ENCODE data around the gene SC5D.

DNA sequence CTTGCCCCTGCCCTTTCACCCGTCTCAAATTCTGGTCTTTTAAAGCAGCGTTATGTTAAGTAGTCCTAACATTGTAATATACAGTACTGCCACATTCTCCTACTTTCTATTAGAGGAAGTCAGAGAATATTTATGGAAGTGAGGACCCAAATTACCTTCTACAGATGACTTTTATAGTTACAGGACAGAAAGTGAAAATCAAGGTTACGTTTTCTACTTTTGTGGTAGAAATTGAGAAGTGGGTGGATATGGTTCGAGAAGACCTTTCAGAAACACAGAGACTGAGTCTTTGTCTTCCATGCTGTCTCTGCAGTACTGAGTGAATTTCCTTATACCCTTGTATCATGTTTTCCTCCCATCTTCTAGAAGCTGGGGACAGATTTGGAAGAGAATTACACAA, 17.1 kb downstream of the SC5D start:
- no peak for TF ChIP-seq POLR2A (IDR thresholded peaks at IDR 0.05)
- TF ChIP-seq, protein P1, sequence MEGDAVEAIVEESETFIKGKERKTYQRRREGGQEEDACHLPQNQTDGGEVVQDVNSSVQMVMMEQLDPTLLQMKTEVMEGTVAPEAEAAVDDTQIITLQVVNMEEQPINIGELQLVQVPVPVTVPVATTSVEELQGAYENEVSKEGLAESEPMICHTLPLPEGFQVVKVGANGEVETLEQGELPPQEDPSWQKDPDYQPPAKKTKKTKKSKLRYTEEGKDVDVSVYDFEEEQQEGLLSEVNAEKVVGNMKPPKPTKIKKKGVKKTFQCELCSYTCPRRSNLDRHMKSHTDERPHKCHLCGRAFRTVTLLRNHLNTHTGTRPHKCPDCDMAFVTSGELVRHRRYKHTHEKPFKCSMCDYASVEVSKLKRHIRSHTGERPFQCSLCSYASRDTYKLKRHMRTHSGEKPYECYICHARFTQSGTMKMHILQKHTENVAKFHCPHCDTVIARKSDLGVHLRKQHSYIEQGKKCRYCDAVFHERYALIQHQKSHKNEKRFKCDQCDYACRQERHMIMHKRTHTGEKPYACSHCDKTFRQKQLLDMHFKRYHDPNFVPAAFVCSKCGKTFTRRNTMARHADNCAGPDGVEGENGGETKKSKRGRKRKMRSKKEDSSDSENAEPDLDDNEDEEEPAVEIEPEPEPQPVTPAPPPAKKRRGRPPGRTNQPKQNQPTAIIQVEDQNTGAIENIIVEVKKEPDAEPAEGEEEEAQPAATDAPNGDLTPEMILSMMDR (IDR thresholded peaks at IDR 0.05), result no peak
- TF ChIP-seq EP300 (IDR thresholded peaks at IDR 0.05), result no peak
- no peak for TF ChIP-seq POLR2AphosphoS5 (IDR thresholded peaks at IDR 0.05)
